Jurkat, Clone E6-1 (cell line): ENCODE results near the gene FBXO27.
"Not testable (repeated sequence)": the region's sequence is repeated elsewhere in the genome, so short reads cannot be mapped to it uniquely, and the experiment has no call there.

Source experiments
- DNase-seq: peaks from one replicate; pipeline ENCODE4 v3.0.0-alpha.2; 2011; ENCODE audit warnings: low read depth, low spot score
- H3K4me3 ChIP-seq: 2 replicates; pipeline ENCODE4 v1.5.1; 2011; ENCODE audit warnings: mild to moderate bottlenecking, low read length, control low read depth, moderate library complexity

FBXO27 gene

DNA sequence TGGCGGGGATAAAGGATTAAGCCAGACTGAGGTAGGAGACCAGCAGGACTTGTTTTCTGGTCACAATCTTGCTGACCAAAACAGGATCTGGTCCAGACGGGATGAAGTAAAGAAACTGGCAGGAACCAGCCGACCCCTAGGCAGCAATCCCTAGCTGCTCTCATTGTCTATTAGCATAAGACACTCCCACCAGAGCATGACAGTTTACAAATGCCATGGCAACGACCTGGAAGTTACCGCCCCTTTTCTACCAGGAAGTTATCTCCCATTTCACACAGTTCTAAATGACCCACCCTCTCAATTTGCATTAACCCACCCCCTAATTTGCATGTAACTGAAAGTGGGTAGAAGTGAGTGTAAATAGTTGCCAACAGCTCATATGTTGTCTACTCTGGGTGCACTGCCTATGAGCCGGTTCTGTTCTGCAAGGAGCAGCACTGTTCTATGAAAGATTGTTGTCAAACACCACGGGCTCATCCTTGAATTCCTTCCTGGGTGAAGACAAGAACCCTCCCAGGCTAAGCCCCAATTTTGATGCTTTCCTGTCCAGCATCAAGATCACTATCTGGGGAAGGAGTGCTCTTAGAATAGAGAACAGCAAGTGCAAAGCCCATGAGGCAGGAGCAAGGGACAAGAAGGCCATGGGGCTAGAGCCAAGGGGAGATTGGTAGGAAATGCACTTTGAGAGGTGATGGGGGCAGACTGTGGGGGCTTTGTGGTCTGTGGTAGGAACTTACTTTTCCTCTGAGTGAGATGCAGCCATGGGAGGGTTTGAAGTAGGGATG, 13.9 kb upstream of the FBXO27 start:
- DNase-seq: peak; percentile 67
- no peak overlapping the region for H3K4me3 ChIP-seq

DNA sequence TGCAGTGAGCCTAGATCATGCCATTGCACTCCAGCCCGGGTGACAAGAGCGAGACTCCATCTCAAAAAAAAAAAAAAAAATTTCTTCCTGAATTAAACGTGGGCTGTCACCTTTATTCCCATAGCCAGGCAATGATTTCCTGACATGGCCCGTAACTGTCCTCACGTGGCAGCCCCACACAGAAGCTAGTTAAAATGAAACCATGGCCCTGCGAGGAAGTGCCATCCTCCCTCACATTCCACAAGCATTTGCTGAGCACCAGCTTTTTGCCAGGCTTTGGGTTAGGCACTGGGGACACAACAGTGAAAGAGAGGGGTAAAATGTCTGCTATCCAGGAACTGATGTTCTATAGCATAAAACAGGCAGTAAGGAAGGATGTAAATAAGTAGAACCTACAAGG, 13.2 kb upstream of the FBXO27 start:
- no peak overlapping the region for H3K4me3 ChIP-seq
- no peak for DNase-seq

DNA sequence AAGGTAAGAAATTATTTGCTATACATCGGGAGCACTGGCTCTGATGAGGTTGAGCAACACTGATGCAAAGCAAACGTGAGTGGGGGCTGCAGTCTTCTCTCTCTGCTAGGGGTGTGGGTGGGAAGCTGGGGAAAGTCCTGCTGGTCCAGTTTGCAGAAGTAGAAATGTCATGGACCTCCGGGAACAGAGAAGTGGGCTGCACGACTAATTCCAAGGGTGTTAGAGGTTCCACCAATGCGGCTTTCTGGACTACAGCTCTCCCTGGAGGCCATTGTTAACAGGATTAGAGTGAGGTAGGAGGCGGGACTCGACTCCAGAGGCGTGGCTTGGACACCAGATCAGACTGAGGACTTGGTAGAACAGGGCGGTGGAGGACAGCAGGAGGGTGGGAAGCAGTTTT, 5.7 kb upstream of the FBXO27 start:
- no peak for DNase-seq

DNA sequence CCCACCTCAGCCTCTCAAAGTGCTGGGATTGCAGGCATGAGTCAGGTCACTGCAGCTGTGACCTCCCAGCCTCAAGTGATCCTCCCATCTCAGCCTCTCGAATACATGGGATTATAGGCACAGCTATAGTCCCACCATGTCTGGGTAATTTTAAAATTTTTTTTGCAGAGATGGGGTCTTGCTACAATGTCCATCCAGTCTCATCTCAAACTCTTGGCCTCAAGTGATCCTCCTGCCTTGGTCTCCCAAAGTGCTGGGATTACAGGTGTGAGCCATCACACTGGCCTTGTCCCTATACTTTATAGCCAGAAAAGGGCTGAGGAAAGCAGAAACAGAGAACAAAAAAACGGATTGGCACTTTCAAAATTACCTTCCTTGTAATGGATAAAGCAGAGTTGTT, 4.8 kb upstream of the FBXO27 start:
- H3K4me3 ChIP-seq: no peak overlapping the region
- no peak for DNase-seq

More for the DNA sequence above, 5.7 kb upstream of the FBXO27 start:
- no peak overlapping the region for H3K4me3 ChIP-seq

DNA sequence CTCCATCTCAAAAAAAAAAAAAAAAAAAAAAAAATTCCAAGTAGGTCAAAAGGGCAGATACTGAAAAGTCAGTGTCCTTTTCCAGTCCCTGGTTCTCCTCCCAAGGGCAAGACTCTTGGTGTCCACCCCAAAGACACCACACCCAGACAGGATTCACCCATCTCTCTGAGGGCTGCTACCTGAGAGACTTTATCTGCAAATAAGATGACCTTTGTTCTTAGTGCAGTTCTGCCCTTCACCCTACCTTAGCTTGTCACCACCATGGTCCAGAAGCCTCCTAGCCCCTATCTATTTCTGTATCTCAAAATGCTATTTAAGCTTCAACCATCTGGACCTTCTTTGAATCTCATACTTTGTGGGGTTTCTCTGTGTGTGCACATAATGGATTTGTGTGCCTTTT, 4.2 kb upstream of the FBXO27 start:
- no peak for DNase-seq
- no peak overlapping the region for H3K4me3 ChIP-seq

DNA sequence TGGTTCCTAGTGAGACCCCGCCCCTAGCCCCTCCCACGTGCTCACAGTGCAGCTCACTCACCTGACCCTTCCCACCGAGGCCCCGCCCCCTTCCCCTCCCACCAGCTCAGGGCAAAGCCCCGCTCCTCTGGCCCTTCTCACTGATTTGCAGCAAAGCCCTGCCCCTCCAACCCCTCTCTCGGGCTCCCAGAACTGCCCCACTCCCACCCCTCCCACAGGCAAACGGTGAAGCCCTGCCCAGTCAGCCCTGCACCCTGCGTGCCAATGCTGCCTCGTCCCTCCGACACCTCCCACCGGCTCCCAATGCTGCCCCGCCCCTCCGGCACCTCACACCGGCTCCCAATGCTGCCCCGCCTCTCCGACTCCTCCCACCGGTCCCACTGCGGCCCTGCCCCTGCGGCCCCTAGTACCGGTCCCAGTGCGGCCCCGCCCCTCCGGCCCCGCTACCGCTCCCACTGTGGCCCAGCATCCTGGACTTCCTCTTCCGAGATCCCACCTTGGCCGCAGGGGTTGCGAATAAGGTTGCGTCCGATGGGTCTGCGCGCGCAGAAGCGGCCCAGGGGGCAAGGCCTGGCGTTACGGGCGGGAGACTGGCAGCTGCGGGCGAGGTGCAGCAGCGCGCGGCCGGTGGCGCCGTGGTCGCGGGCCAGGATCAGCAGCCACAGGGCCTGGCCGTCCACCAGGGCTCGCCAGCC, 834 bp downstream of the FBXO27 start:
- H3K4me3 ChIP-seq: no peak overlapping the region
- no peak for DNase-seq

DNA sequence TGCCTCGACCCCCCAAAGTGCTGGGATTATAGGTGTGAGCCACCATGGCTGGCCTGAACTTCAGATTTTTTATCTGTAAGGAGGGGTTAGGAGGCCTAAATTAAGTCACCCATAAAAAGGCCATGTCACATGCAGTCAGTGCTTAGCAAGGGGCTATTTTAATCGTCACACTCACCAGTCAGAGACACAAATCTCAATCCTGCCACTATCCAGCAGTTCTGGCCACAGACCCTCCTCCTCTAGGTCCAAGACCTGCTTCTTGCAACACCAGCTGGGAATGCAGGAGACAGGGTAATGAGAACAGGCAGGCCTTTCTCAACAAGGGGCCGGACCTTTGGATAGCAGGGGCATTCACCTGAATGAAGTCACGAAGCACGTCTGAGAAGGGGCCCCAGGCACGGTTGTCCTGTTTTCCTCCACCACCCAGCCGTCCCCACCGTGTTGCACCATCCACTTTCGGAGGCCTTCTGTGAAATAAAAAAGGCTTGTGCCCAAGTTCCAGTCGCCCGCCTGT, 1.4 kb downstream of the FBXO27 start:
- no peak for DNase-seq
- no peak overlapping the region for H3K4me3 ChIP-seq

DNA sequence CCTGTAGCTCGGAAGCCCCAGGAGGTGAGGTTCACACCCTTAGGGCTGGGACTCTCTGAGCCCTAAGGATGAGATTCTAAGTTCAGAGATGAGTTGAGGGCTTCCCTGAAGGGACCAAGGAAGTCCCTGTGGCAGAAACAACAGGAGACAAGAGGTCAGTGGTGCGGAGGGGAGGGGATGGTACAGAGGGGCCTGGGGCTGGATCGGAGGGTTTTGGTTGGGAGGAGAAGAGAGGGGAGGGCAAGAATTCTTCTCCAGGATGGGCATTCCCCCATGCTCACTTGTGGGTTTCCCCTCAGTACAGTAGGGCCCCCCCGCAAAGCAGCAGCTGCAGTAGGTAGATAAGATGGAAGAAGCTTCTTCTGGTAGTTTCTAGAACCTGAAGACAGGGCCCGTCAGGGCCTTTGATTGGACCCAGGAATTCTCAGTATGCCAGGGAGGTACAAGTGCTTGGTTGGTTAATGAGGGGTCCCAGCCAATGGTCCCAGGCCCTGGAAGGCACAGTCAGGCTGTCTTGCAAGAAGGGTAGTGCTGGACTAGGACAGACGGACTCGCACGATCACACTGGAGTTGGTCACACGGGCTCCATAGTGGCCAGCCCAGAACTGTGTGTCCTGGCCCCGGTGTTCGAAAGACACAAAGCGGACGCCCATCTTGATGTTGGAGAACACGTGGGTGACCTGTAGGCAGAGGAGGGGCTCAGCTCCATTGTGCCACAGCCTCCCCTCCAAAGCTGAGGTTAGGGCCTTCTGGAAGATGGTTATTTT, 7.3 kb downstream of the FBXO27 start:
- no peak for DNase-seq
- H3K4me3 ChIP-seq: no peak overlapping the region

DNA sequence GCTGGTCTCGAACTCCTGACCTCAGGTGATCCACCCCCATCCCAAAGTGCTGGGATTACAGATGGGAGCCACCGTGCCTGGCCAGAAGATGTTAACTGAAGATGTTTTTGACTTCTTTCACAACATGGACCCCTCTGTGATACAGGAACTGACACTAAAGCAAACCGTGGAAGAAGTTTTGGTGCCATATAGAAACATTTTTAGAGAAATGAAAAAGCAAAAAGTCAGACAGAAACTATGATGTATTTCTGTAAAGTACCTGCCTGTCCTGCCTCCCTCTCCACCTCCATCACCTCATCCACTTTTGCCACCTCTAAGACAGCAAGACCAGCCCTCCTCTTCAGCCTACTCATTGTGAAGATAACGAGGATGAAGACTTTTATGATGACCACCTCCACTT, 11.3 kb downstream of the FBXO27 start:
- DNase-seq: no peak
- H3K4me3 ChIP-seq: no peak overlapping the region

DNA sequence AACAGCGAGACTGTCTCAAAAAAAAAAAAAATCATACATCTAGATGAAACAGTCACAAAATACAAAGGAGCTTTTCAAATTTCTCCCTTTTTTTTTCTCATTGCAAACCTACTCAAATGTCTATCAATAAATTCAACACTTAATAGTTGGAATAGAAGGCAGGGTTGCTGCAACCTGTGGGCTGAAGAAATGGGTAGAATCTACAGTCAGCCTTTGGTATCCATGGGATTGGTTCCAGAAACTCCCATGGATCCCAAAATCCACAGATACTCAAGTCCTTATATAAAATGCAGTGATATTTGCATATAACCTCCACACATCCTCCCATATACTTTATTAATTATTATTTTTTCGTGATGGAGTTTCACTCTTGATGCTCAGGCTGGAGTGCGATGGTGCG, 14.7 kb downstream of the FBXO27 start:
- no peak overlapping the region for H3K4me3 ChIP-seq
- DNase-seq: no peak

DNA sequence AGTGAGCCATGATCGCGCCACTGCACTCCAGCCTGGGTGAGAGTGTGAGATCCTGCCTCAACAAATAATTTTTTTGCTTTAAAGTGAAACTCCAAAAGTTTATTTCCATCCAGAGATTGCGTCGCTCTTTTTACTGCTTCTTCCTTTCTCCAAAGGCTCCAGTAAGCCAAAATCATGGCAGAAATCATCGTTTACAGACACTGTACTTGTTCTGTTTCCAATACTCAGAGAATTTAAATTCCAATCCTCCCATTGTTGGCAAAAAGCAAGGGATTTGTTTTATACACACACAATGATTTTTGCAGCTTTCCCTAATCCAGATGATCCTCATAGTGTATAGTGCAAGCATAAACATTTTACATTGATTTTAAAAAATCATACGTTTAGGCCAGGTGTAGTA, 15.3 kb downstream of the FBXO27 start:
- no peak overlapping the region for H3K4me3 ChIP-seq
- DNase-seq: no peak

DNA sequence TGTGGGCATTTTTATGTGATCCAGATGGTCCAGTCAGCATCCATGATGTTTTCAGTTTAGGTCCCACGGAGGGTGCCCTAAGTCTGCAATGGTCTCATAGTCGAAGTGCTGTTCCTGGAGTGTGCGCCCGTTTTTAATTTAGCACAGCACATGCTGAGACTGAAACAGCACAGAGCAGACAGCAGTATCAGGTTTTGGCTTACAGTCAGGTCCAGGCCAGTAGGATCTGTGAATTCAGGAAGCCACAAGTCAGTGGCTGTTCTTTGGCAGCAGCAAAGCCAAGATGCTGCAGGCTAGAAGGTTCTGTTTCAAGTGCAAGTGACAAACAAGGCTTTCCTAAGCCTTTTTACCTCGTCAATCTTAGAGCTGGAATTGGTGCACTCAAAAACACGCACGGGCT, 18.3 kb downstream of the FBXO27 start:
- no peak for DNase-seq
- H3K4me3 ChIP-seq: no peak overlapping the region

DNA sequence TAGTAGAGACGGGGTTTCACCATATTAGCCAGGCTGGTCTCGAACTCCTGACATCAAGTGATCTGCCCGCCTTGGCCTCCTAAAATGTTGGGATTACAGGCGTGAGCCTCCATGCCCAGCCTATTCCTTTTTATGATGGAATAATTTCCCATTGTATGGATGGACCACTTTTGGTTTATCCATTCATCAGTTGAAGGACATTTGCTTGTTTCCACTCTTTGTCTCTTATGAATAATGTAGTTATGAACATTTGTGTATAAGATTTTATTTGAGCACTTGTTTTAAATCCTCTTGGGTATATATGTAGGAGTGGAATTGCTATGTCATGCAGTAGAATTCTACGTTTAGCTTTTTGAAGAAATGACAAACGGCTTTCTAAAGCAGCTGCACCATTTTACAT, 23.3 kb downstream of the FBXO27 start:
- H3K4me3 ChIP-seq: no peak overlapping the region
- DNase-seq: no peak

DNA sequence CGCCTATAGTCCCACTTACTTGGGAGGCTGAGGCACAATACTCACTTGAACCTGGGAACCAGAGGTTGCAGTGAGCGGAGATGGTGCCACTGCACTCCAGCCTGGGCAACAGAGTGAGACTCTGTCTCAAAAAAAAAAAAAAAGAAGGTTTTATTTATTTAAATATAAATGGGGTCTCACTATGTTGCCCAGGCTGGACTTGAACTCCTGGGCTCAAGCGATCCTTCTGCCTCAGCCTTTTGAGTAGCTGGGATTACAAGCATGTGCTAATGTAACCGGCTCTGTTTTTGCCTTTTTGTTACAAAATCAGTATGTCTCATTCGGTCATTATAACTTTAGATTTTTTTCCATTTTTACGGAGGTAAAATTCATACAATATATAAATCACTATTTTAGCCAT, 24.2 kb downstream of the FBXO27 start:
- H3K4me3 ChIP-seq: no peak overlapping the region
- no peak for DNase-seq

DNA sequence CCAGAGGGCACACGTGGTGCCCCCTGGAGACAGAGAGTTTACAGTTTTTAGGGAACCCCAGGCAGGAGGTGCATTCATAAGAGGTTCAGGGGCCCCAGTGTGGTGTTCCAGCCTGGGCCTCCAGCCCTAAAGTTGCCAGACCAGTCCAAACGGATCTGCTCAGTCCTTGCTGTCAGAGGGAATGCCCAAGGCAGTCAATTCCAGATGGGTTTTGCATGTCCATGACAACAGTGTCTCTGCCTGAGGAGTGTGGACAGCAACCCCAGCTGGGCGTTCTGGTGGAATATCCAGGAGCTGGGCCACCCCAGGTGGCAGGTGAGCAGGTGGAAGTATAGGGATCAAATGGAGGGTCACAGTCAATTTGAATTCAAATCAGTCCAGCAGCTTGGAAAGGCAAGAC, 25.3 kb downstream of the FBXO27 start:
- DNase-seq: no peak
- no peak overlapping the region for H3K4me3 ChIP-seq

DNA sequence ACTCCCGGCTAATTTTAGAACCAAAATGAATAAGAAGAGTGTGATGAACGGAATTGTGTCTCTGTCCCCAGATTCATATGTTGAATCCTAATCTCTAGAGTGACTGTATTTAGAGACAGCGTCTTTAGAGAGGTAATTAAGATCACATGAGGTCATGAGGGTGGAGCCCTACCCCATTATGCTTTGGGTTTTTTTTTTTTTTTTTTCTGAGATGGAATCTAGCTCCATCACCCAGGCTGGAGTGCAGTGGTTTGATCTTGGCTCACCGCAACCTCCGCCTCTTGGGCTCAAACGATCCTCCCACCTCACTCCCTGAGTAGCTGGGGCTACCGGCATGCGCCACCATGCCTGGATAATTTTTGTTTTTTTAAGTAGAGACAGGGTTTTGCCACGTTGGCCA, 27.9 kb downstream of the FBXO27 start:
- DNase-seq: no peak
- H3K4me3 ChIP-seq: no peak overlapping the region

DNA sequence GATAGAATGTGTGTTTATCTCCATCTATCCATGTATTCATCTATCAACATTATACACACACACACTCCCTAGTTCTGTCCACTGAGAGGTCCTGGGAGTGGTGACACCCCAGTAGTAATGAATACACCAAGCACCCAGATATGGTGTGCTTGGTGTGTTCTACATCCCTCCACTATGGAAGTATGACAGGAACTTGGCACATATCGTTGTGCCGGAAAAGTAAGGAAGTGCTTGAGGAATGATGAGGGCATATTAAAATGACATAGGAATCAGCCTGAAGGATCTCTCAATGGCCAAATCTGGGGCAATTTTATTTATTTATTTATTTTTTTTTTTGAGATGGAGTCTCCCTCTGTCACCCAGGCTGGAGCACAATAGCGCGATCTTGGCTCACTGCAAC, 28.6 kb downstream of the FBXO27 start:
- no peak for DNase-seq
- no peak overlapping the region for H3K4me3 ChIP-seq

DNA sequence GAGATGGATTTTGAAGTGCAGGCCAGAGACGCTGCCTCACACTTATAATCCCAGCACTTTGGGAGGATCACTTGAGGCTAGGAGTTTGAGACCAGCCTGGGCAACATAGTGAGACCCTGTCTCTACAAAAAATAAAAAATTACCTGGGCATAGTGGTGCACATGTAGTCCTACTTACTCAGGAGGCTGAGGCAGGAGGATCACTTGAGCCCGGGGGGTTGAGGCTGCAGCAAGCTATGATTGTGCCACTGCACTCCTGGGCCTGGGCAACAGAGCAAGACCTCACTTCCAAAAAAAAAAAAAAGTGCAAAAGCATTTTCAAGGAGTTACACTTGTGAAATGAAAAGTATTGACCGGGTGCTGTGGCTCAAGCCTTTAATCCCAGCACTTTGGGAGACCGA, 29.2 kb downstream of the FBXO27 start:
- H3K4me3 ChIP-seq: no peak overlapping the region
- no peak for DNase-seq

DNA sequence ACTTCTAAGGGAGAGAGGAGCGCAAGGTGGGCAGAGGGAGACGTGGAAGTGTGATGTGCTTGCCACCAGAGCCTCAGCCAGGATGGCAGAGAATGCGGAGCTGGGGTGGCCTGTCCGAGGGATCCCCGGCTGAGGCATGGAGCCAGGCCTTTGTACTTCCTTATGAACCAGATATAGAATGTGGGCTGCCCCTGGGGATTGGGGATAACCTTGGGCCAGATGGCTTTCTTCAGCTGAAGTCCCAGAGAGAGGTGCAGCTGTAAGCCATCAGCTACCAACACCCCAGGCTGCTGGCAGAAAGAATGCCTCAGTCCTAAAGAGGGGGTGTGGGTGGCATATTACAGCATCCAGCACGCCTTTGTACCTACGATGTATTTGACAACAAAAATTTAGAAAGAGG, 31.3 kb downstream of the FBXO27 start:
- no peak overlapping the region for H3K4me3 ChIP-seq
- no peak for DNase-seq

DNA sequence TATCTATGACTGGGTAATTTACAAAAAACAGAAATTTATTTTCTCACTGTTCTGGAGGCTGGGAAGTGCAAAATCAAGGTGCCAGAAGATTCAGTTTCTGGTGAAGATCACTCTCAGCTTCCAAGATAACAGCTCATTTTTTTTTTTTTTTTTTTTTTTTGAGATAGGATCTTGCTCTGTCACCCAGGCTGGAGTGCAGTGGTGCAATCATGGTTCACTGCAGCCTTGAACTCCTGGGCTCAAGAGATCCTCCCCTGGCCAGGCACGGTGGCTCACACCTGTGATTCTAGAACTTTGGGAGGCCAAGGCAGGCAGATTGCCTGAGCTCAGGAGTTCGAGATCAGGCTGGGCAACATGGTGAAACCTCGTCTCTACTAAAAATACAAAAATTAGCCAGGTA, 34.8 kb downstream of the FBXO27 start:
- not testable (repeated sequence) for DNase-seq, H3K4me3 ChIP-seq
